NCI-H1092 (cell line): ENCODE measurements around the gene RTKN.

Experiments used
- DNase-seq: peaks from one replicate; lab custom pipeline; 2025; lab: John Stamatoyannopoulos, UW

Gene RTKN

GRCh38 chr2:74417197-74417596, 24.5 kb downstream of the RTKN start:
- DNase-seq, result no peak

GRCh38 chr2:74416778-74417177, 25.0 kb downstream of the RTKN start:
- DNase-seq, result no peak

- no peak for DNase-seq
Measured at GRCh38 chr2:74415762-74416395, 25.9 kb downstream of the RTKN start.

GRCh38 chr2:74414881-74415761, 26.6 kb downstream of the RTKN start:
- DNase-seq, result no peak

DNA sequence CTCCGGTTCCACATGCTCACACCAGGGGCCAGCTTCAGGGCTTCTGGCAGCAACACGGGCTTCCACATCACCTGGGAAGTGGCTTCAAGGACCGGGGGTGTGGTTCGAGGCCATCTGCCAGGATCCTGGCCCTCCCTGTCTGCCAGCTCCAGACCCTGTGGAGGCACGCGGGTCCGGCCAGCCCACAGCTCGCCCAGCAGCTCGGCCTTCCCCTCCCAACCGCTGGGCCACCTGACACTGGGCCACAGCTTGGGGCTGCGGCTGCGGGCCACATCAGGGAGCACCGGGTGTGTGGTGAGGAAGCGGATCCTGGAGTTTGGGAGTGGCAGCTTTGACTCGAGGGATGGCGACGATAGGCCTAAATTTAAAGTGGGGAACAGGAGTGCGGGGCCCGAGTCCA, 27.3 kb downstream of the RTKN start:
- no peak for DNase-seq

DNA sequence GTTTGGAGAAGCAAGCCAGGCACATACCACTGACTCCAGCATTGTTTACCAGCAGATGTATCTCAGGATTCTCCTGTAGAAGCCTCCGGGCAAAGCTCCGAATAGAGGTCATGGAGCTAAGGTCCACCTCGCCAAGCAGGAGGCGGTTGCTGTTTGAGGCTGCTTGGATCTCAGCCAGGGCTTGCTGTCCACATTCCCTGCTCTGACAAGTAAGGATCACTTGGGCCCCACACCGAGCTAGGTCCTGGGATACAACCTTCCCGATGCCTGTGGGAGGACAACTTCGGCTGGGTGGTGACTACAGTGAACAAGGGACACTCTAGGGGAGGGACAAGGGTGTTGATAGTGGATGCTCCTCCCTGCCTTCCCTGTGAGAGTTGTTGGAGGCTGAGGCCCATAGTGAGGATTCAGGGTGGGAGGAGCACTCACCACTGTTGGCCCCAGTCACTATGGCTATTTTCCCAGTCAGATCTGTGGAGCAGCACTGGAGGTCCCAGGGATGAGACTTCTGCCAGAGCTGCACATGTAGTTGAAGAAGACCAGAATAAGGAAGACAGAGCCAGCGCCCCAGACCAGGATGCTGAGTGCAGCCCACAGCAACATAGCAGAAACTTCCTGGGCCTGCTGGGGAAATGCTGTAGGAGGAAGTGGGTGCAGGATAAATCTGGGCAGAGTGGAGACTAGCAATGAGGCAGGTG, 28.6 kb downstream of the RTKN start:
- no peak for DNase-seq

DNA sequence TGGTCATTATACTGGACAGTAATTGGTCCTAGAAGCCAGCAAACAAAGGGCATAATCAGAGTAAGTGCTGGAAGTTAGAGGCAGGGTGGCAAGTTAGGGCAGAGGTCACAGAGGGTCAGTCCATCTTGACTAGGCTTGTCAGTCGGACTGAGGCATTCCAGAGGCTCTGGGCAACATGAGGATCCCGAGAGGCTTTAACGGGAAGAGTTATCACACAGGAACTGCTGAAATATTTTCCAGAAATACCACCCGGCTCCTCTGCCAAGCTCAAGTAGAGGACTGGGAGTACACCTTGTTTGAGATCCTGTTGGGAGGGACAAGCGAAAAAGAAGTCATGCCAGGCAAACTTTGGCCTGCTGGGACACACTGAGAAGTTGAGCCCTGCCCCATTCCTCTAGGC, 34.1 kb downstream of the RTKN start:
- no peak for DNase-seq

DNA sequence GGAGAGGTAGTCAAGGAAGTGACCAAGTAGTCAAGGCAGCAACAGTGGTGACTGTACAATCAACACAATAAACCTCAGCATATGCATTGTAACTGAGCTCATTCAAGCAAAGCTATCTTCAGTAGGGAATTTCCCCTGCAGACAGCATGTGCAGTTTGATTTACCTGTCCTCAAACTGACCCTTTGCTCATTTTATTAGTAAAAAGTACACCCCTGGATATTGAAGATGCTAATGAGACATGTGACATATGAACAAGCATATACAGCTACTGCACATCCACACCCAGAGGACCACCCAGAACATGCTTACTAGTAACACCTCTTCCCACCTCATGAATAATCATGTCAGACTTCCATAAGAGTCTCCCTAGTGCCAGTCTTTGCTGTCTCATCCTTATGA, 35.7 kb downstream of the RTKN start:
- DNase-seq, result no peak

DNA sequence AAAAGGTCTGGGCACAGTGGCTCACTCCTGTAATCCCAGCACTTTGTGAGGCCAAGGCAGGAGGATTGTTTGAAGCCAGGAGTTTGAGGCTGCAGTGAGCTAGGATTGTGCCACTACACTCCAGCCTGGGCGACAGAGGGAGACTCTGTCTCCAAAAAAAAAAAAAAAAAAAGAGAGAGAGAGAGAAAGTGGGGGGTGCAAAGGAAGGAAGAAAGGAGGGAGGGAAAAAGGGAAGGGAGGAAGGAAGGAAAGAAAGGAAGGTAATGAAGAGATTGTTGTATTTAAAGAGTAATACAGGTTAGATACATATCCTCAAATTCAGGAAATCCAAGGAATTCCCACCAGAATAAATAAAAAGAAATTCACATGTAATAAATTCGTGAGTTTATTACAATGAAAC, 39.8 kb downstream of the RTKN start:
- no peak for DNase-seq

- DNase-seq, result no peak
Measured at GRCh38 chr2:74399785-74400184, 42.0 kb downstream of the RTKN start.

DNA sequence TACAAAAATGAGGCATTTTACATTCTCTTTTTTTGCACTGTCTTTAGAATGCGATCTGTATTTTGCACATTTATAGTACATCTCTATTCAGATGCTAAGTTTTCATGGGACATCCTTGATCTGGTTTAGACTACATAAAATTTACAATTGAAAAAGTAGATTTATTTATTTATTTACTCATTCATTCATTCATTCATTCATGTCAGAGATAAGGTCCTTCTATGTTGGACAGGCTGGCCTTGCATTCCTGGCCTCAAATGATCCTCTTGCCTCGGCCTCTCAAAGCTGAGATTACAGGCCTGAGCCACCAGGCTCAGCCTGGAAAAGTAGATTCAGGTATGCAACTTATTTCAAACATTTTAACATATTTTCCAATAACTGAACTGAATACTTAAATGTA, 45.6 kb downstream of the RTKN start:
- no peak for DNase-seq

DNA sequence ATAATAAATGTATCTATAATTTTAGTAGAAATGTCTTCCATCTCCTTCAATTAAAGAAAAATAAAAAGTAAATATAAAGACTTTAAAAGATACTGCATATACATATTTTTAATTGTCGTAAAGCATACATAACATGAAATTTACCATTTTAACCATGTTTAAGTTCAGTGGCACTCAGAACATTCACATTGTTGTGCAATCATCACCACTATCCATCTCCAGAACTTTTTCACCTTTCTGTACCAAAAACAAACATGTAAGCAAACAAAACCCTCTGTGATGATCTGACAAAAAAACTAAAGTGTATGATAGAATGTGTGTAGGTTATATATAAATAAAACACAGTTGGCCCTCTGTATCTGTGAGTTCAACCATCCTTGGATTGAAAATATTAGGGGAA, 48.2 kb downstream of the RTKN start:
- DNase-seq, result no peak

- DNase-seq, result no peak
Measured at GRCh38 chr2:74392449-74392743, 49.3 kb downstream of the RTKN start.

DNA sequence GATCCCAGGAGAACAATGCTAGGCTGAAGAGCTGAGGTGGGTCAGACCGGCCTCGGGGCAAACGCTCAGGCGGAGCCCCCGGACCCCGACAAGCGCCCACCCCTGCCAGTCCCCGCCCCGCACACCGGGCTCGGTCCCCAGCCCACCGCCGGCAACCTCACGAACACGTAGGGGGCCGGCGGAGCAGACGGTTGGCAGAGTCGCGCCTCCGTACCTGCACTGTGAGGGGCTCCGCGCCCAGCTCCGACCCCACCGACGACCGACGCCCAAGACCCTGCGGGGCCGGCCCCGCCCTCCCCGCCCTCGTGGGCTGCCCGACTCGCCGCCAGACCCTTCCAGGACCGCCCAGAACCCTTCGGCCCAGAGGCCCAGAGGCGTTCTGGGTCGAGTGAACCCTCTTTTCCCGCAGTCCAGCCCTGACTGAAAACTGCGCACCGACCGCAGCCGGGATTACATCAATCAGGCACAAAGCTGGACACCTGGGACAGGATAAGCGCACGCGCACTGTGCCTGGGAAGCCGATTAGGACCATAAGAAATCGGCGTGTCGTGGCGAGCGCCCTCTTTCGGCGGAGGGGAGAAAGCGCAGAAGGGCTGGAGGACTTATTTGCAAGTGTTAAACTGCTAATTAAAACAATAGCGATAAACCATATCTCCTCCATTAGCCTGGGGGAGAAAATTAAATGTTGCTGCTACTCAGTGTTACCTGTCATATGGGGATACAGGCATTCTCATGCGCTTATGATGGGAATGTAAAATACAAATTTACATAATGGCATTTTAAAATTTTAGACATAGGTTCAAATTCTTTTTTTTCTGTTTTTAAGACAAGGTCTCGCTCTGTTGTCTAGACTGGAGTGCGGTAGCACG, 49.9 kb downstream of the RTKN start:
- peak; percentile 76 for DNase-seq

GRCh38 chr2:74391209-74391579, 50.5 kb downstream of the RTKN start:
- DNase-seq, result no peak

DNA sequence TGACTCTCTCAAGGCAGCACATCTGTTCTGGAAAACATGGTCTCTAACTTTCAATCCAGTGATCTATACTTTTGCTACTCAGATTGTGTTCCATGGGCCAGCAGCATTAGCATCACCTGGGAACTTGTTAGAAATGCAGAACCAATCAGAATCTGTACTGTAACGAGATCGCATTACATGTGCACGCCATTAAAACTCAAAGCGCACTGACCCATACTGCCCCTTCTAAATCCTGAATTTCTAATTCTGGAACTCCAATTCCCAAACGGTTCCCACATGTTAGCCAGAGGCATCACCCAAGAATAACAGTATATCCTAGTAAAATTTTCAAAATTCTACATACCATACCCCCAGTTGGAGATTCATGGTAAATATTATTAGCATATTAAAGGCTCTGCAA, 51.1 kb downstream of the RTKN start:
- DNase-seq, result no peak

DNA sequence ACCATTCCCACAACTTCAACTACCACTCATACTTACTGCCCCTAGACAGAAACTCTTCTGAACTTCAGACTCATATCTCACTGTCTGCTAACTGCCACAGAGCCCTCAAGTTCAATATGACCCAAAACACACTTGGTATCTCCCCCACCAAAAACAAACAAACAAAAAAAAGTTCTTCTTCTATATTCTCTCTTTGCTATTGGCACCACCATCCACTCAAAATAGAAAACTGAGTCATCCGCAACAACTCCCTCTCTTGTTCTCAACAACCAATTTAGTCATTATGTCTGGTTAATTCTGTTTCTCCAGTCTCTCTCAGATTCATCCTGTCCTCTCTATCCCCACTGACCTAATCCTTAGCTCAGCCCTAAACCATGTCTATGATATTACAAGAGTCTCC, 54.4 kb downstream of the RTKN start:
- DNase-seq, result no peak

GRCh38 chr2:74385396-74385795, 56.3 kb downstream of the RTKN start:
- no peak for DNase-seq

DNA sequence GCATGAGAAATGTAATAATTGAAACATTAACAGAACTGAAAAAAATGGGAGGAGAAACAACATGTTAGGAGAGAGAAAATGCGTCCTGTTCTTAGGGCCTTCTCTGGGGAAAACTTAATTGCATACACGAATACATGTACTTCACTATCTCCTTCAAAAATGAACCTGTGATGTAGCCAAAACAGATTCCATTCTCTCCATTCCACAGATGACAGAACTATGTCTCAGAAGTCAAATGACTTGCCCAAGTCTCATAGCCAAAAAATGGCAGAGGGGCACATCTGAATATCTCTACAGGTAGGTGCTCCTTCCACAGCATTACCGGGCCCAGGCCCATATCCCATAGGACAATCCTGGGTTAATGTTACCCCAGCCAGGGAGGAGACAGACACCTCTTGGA, 57.7 kb downstream of the RTKN start:
- DNase-seq, result no peak

DNA sequence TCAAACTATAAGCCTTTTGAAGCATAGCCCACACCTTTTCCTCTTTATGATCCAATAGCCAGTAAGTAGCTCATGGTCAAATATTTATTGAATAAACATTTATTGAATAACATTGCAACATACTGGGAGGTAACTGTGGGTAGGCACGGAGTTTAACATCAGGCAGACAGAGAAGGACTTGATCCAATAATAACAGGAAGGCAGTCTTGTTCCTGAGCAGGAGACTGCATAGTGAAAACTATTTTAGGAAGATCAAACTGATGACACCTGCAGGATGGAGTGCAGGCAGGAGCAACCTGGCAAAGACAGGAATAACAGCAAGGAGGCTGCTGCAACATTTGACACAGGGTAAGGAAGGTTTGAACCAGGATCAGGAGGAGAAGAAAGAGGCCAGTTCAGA, 58.5 kb downstream of the RTKN start:
- DNase-seq, result no peak

GRCh38 chr2:74381751-74382150, 60.0 kb downstream of the RTKN start:
- DNase-seq, result no peak
